ENCODE data around the gene DENND1A. TPM values are rescaled to one million over a fixed set of nuclear protein-coding genes. Genes with fewer than 3 reads are reported as not detected.

Gene DENND1A
- total and polyA plus RNA-seq, 2 of the 13 experiments (the other 11 are each of a cell fraction or from before 2014, with no cell fraction given) = 14.8 to 30.1 TPM

DNA sequence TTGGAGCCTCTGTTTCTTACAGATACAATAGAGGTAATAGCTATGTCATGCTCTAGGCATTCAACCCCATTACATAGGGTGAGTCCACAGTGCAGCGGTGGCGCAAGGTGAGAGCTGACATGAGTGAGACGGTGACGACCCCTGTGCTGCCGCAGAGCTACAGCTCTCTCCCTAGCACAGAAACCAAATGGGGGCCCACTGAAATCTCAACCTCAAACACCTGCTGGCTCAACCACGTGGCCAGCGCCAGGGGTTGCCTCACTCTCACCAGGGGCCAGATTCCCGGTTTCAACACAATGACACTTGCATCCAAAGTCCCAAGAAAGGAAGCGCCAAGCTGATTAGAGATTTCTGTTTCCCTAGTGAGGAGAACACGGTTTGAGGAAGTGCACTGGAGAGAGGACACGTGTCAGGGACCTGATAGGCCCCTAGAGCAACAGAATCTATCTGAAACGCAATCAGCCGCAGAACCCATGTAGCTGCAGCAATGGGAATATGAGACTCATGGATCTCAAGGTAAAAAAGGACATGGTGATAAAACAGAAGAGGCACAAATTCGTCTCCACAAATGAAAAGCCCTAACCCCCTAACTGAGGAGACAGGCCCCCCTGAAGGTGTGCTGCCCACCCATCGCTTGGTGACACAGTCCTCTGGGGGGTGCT, 459.7 kb downstream of the DENND1A start (continued):
- TF ChIP-seq, protein P1, sequence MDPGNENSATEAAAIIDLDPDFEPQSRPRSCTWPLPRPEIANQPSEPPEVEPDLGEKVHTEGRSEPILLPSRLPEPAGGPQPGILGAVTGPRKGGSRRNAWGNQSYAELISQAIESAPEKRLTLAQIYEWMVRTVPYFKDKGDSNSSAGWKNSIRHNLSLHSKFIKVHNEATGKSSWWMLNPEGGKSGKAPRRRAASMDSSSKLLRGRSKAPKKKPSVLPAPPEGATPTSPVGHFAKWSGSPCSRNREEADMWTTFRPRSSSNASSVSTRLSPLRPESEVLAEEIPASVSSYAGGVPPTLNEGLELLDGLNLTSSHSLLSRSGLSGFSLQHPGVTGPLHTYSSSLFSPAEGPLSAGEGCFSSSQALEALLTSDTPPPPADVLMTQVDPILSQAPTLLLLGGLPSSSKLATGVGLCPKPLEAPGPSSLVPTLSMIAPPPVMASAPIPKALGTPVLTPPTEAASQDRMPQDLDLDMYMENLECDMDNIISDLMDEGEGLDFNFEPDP (CRISPR knock-in tag; conservative IDR thresholded peaks at IDR 0.05) = no peak
- no peak for TF ChIP-seq NBN (conservative IDR thresholded peaks at IDR 0.05)
- TF ChIP-seq, protein P2, sequence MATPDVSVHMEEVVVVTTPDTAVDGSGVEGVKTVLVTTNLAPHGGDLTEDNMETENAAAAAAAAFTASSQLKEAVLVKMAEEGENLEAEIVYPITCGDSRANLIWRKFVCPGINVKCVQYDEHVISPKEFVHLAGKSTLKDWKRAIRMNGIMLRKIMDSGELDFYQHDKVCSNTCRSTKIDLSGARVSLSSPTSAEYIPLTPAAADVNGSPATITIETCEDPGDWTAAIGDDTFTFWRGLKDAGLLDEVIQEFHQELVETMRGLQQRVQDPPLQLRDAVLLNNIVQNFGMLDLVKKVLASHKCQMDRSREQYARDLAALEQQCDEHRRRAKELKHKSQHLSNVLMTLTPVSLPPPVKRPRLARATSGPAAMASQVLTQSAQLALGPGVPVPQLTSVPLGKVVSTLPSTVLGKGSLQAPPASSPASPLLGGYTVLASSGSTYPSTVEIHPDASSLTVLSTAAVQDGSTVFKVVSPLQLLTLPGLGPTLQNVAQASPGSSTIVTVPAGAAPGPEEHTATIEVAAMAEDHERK (CRISPR knock-in tag; IDR thresholded peaks at IDR 0.05; ENCODE audit: low read depth) = no peak; the same call in 1 of the 2 replicates
- no peak; the same call in 1 of the 2 replicates for TF ChIP-seq ZNF451 (CRISPR knock-in tag; IDR thresholded peaks at IDR 0.05)
- TF ChIP-seq ZFP1 (CRISPR knock-in tag; IDR thresholded peaks at IDR 0.05) = no peak
- TF ChIP-seq ZNF350 (CRISPR knock-in tag; IDR thresholded peaks at IDR 0.05; ENCODE audit: borderline replicate concordance, low read depth) = 0 out of 2 replicates have a peak, but pooled peaks have one; percentile 47
- TF ChIP-seq ZNF790 (CRISPR knock-in tag; IDR thresholded peaks at IDR 0.05; ENCODE audit: borderline replicate concordance) = no peak; the same call in 1 of the 2 replicates
- TF ChIP-seq, protein P3, sequence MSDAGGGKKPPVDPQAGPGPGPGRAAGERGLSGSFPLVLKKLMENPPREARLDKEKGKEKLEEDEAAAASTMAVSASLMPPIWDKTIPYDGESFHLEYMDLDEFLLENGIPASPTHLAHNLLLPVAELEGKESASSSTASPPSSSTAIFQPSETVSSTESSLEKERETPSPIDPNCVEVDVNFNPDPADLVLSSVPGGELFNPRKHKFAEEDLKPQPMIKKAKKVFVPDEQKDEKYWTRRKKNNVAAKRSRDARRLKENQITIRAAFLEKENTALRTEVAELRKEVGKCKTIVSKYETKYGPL (CRISPR knock-in tag; IDR thresholded peaks at IDR 0.05) = no peak
- TF ChIP-seq HDAC1 (CRISPR knock-in tag; IDR thresholded peaks at IDR 0.05) = peak; percentile 59; the same call in 1 of the 2 replicates
- no peak for TF ChIP-seq BRCA1 (CRISPR knock-in tag; IDR thresholded peaks at IDR 0.05)
- TF ChIP-seq, protein P4, sequence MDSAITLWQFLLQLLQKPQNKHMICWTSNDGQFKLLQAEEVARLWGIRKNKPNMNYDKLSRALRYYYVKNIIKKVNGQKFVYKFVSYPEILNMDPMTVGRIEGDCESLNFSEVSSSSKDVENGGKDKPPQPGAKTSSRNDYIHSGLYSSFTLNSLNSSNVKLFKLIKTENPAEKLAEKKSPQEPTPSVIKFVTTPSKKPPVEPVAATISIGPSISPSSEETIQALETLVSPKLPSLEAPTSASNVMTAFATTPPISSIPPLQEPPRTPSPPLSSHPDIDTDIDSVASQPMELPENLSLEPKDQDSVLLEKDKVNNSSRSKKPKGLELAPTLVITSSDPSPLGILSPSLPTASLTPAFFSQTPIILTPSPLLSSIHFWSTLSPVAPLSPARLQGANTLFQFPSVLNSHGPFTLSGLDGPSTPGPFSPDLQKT (CRISPR knock-in tag; IDR thresholded peaks at IDR 0.05; ENCODE audit: borderline replicate concordance) = no peak
- TF ChIP-seq, protein P5, sequence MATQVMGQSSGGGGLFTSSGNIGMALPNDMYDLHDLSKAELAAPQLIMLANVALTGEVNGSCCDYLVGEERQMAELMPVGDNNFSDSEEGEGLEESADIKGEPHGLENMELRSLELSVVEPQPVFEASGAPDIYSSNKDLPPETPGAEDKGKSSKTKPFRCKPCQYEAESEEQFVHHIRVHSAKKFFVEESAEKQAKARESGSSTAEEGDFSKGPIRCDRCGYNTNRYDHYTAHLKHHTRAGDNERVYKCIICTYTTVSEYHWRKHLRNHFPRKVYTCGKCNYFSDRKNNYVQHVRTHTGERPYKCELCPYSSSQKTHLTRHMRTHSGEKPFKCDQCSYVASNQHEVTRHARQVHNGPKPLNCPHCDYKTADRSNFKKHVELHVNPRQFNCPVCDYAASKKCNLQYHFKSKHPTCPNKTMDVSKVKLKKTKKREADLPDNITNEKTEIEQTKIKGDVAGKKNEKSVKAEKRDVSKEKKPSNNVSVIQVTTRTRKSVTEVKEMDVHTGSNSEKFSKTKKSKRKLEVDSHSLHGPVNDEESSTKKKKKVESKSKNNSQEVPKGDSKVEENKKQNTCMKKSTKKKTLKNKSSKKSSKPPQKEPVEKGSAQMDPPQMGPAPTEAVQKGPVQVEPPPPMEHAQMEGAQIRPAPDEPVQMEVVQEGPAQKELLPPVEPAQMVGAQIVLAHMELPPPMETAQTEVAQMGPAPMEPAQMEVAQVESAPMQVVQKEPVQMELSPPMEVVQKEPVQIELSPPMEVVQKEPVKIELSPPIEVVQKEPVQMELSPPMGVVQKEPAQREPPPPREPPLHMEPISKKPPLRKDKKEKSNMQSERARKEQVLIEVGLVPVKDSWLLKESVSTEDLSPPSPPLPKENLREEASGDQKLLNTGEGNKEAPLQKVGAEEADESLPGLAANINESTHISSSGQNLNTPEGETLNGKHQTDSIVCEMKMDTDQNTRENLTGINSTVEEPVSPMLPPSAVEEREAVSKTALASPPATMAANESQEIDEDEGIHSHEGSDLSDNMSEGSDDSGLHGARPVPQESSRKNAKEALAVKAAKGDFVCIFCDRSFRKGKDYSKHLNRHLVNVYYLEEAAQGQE (IDR thresholded peaks at IDR 0.05; ENCODE audit: borderline replicate concordance in 1 of 2, low read depth in 1 of 2, low read length in 2 of 2) = peak in 1 of 2 experiments; percentile 74; a peak in 1 of 4 replicates
- 0 out of 2 replicates have a peak, but pooled peaks have one; percentile 1 for TF ChIP-seq FOXC1 (CRISPR knock-in tag; IDR thresholded peaks at IDR 0.05; ENCODE audit: borderline replicate concordance)
- TF ChIP-seq PAWR (CRISPR knock-in tag; IDR thresholded peaks at IDR 0.05; ENCODE audit: borderline replicate concordance) = no peak
- no peak for TF ChIP-seq SOX6 (IDR thresholded peaks at IDR 0.05)
- peak; percentile 95 for TF ChIP-seq SOX6 (CRISPR knock-in tag; IDR thresholded peaks at IDR 0.05)
- TF ChIP-seq SP1 (IDR thresholded peaks at IDR 0.05) = no peak
- no peak for TF ChIP-seq SP1 (CRISPR knock-in tag; IDR thresholded peaks at IDR 0.05)
- TF ChIP-seq MAFG (CRISPR knock-in tag; IDR thresholded peaks at IDR 0.05) = no peak
- no peak for TF ChIP-seq ATRX (CRISPR knock-in tag; IDR thresholded peaks at IDR 0.05; ENCODE audit: borderline replicate concordance)
- TF ChIP-seq ZNF234 (CRISPR knock-in tag; conservative IDR thresholded peaks at IDR 0.05) = no peak
- TF ChIP-seq MAFF (IDR thresholded peaks at IDR 0.05; ENCODE audit: low read depth, low read length) = peak; percentile 10; the same call in 1 of the 2 replicates
- TF ChIP-seq NR2F6 (IDR thresholded peaks at IDR 0.05) = peak; percentile 72
- TF ChIP-seq NR2F6 (CRISPR knock-in tag; IDR thresholded peaks at IDR 0.05) = peak; percentile 72
